GM23248 (cell line): ENCODE data around the gene UPB1. TPM values are rescaled to one million over a fixed set of nuclear protein-coding genes. Genes with fewer than 3 reads are reported as not detected.
A peak's percentile ranks its signal among the peaks of the same experiment; 100 is the strongest.

Experiments
- DNase-seq: peaks from one replicate; pipeline ENCODE4 v3.0.0-alpha.2; 2015
- H2AFZ ChIP-seq: fragments of 200-600 bp; sonication (generic); 2 replicates; pipeline ENCODE4 v1.6.1; 2016; ENCODE audit warnings: antibody characterized with exemption
- H3F3A ChIP-seq: fragments of 200-600 bp; sonication (generic); 2 replicates; pipeline ENCODE4 v1.6.1; 2016; ENCODE audit warnings: mild to moderate bottlenecking, antibody characterized with exemption, mixed run types; ENCODE audit not compliant: insufficient read depth
- H3K27ac ChIP-seq: fragments of 200-600 bp; sonication (generic); 2 replicates; pipeline ENCODE4 v1.5.1; 2016; ENCODE audit warnings: mild to moderate bottlenecking
- H3K27me3 ChIP-seq: fragments of 200-600 bp; sonication (generic); replicated peaks from 2 replicates; pipeline ENCODE4 v1.6.1; 2016; ENCODE audit warnings: mild to moderate bottlenecking; ENCODE audit not compliant: insufficient read depth
- H3K36me3 ChIP-seq: fragments of 200-600 bp; sonication (generic); 2 replicates; pipeline ENCODE4 v1.6.1; 2016; ENCODE audit warnings: low read depth, mild to moderate bottlenecking
- H3K4me1 ChIP-seq: fragments of 200-600 bp; sonication (generic); 2 replicates; pipeline ENCODE4 v1.6.1; 2016; ENCODE audit warnings: mild to moderate bottlenecking; ENCODE audit not compliant: insufficient read depth
- H3K4me2 ChIP-seq: fragments of 200-600 bp; sonication (generic); one replicate; pipeline ENCODE4 v1.6.1; 2016; ENCODE audit warnings: mild to moderate bottlenecking; ENCODE audit not compliant: unreplicated experiment
- H3K4me3 ChIP-seq: fragments of 200-600 bp; sonication (generic); 2 replicates; pipeline ENCODE4 v1.5.1; 2016; ENCODE audit warnings: mild to moderate bottlenecking
- H3K79me2 ChIP-seq: fragments of 200-600 bp; sonication (generic); 2 replicates; pipeline ENCODE4 v1.6.1; 2016; ENCODE audit warnings: mild to moderate bottlenecking; ENCODE audit not compliant: insufficient read depth
- H3K9ac ChIP-seq: fragments of 200-600 bp; sonication (generic); 2 replicates; pipeline ENCODE4 v1.6.1; 2016; ENCODE audit warnings: mild to moderate bottlenecking
- H3K9me2 ChIP-seq: fragments of 200-600 bp; sonication (generic); 2 replicates; pipeline ENCODE4 v1.6.1; 2016; ENCODE audit warnings: mixed run types, mild to moderate bottlenecking, moderate library complexity; ENCODE audit not compliant: insufficient read depth
- H3K9me3 ChIP-seq: fragments of 200-600 bp; sonication (generic); one replicate; pipeline ENCODE4 v1.6.1; 2017; ENCODE audit warnings: low read depth
- H4K20me1 ChIP-seq: fragments of 200-600 bp; sonication (generic); 2 replicates; pipeline ENCODE4 v1.6.0; 2016; ENCODE audit not compliant: insufficient read depth
- EZH2 ChIP-seq: fragments of 200-600 bp; sonication (generic); IDR thresholded peaks from 2 replicates; pipeline ENCODE4 v1.6.1; 2018; ENCODE audit warnings: antibody characterized with exemption, mild to moderate bottlenecking; ENCODE audit not compliant: insufficient read depth, poor library complexity, severe bottlenecking
- EZH2phosphoT487 ChIP-seq: fragments of 200-600 bp; sonication (generic); IDR thresholded peaks from 2 replicates; pipeline ENCODE4 v1.6.1; 2018; ENCODE audit warnings: antibody characterized with exemption, moderate library complexity, mild to moderate bottlenecking, low read depth; ENCODE audit not compliant: insufficient read depth
- WGBS, 2 experiments: methylation state at CpG; one replicate each; pipeline ENCODE4 v1.1.6; 2015 to 2017; ENCODE audit warnings: low lambda C conversion rate in 2 of 2, low coverage in 1 of 2; ENCODE audit errors: missing lambda C conversion rate in 2 of 2; 5-methylcytosine and 5-hydroxymethylcytosine counted together
- in situ Hi-C: fragments of 300-500 bp; cut with MboI; formaldehyde crosslinking; loops from 2 replicates; pipeline ENCODE4 v1.15.0; 2020
- polyA plus RNA-seq: library from polyadenylated mRNA; unstranded; fragments of >200 nt; fragmentation: Nextera tagmentation; extraction: Ambion mirVana; gene quantifications from 2 replicates; pipeline ENCODE4 v1.2.1, GENCODE V29; 2016
- total RNA-seq: library from RNA; depleted of rRNA; stranded (reverse); fragments of >200 nt; shearing (Covaris generic); gene quantifications from 2 replicates; pipeline ENCODE4 v1.2.3, GENCODE V29; 2014

The UPB1 gene
- total and polyA plus RNA-seq, 2 experiments from 2014 or later: not detected

GRCh38 chr22:24553597-24554312 lies 58.6 kb downstream of the UPB1 start:
- Histone ChIP-seq H3K27me3 (no peaks in the 10 kb centered on the region), H3K9ac (peak overlapping the region; percentile 97), H3K27ac (peak overlapping the region; percentile 82), H3F3A (0 out of 2 replicates have a peak, but pooled peaks cover 4% of the 10 kb centered on the region), H4K20me1 (no peaks in the 10 kb centered on the region; the same call in 1 of the 2 replicates), H3K79me2 (peaks cover 91% of the 10 kb centered on the region), H3K4me2 (peak overlapping the region; percentile 96), H3K9me3 (no peaks in the 10 kb centered on the region), H3K4me3 (peak overlapping the region; percentile 96), H3K4me1 (peaks cover 18% of the 10 kb centered on the region), H2AFZ (peak overlapping the region; percentile 71; the same call in 1 of the 2 replicates), H3K36me3 (peaks cover 9% of the 10 kb centered on the region), H3K9me2 (no peaks in the 10 kb centered on the region)
- 30 to 36% methylated on average over 12 of the region's 12 CpGs for WGBS, 2 experiments
- peak; percentile 64 for DNase-seq
- in situ Hi-C loops: no loop called here
- TF ChIP-seq EZH2: no peak
- TF ChIP-seq EZH2phosphoT487: no peak

GRCh38 chr22:24554313-24555164 lies 59.4 kb downstream of the UPB1 start, which contains the start of gene GUCD1:
Gene GUCD1, minus strand, starts transcription at chr22:24555138. Its CDS starts 147 bp downstream, at chr22:24554991.
- H3K4me1 ChIP-seq: peaks cover 18% of the 10 kb centered on the region
- in situ Hi-C loops: no loop called here
- H3K36me3 ChIP-seq: peaks cover 9% of the 10 kb centered on the region
- 0 to 1% methylated on average over 28 to 60 of the region's 64 CpGs for WGBS, 2 experiments
- H2AFZ ChIP-seq: peak within 1 kb of the TSS; percentile 95
- H3K4me2 ChIP-seq: peak within 1 kb of the TSS; percentile 96
- no peaks in the 10 kb centered on the region for H3K9me3 ChIP-seq
- no peaks in the 10 kb centered on the region for H3K9me2 ChIP-seq
- no peaks in the 10 kb centered on the region for H3K27me3 ChIP-seq
- no peaks in the 10 kb centered on the region; the same call in 1 of the 2 replicates for H4K20me1 ChIP-seq
- H3F3A ChIP-seq: 0 out of 2 replicates have a peak, but pooled peaks cover 4% of the 10 kb centered on the region
- peak within 1 kb of the TSS; percentile 96 for H3K4me3 ChIP-seq
- H3K9ac ChIP-seq: peak within 1 kb of the TSS; percentile 97
- DNase-seq: peak; percentile 63
- TF ChIP-seq EZH2 (no peak), EZH2phosphoT487 (no peak)
- H3K27ac ChIP-seq: peak within 1 kb of the TSS; percentile 85
- H3K79me2 ChIP-seq: peaks cover 91% of the 10 kb centered on the region

- DNase-seq: peak; percentile 99
- peak within 1 kb of the TSS; percentile 97 for H3K9ac ChIP-seq
- H3F3A ChIP-seq: 0 out of 2 replicates have a peak, but pooled peaks cover 4% of the 10 kb centered on the region
- peak within 1 kb of the TSS; percentile 95 for H2AFZ ChIP-seq
- H3K27me3 ChIP-seq: no peaks in the 10 kb centered on the region
- peaks cover 91% of the 10 kb centered on the region for H3K79me2 ChIP-seq
- peaks cover 9% of the 10 kb centered on the region for H3K36me3 ChIP-seq
- H3K4me2 ChIP-seq: peak within 1 kb of the TSS; percentile 96
- peak within 1 kb of the TSS; percentile 85 for H3K27ac ChIP-seq
- TF ChIP-seq EZH2 (no peak), EZH2phosphoT487 (no peak)
- WGBS, 2 experiments: 0 to 1% methylated on average over 43 to 59 of the region's 59 CpGs
- no peaks in the 10 kb centered on the region for H3K9me3 ChIP-seq
- H3K4me3 ChIP-seq: peak within 1 kb of the TSS; percentile 96
- H3K4me1 ChIP-seq: peaks cover 18% of the 10 kb centered on the region
- H3K9me2 ChIP-seq: no peaks in the 10 kb centered on the region
- H4K20me1 ChIP-seq: no peaks in the 10 kb centered on the region; the same call in 1 of the 2 replicates
- in situ Hi-C loops: no loop called here
Observed at GRCh38 chr22:24555165-24556039, 60.3 kb downstream of the UPB1 start, which contains the start of gene SNRPD3. Gene SNRPD3, plus strand, starts transcription at chr22:24555999. Its CDS starts 1,676 bp downstream, at chr22:24557675.
